ENCODE data around the gene C2CD4D. TPM values are rescaled to one million over a fixed set of nuclear protein-coding genes. Genes with fewer than 3 reads are reported as not detected.

The C2CD4D gene
- total RNA-seq, 1 experiment from 2014 or later: 1.4 TPM

GRCh38 chr1:151830055-151830454 lies 9.6 kb downstream of the C2CD4D start:
- Histone ChIP-seq H4K20me1 (ENCODE audit: insufficient read depth) (no peaks in the 10 kb centered on the region), H2AFZ (no peak overlapping the region), H3K9me3 (ENCODE audit: insufficient read depth, low read depth) (no peaks in the 10 kb centered on the region), H3K27ac (no peak overlapping the region), H3K79me2 (ENCODE audit: low read depth) (no peaks in the 10 kb centered on the region), H3F3A (ENCODE audit: insufficient read depth, low read depth) (no peaks in the 10 kb centered on the region), H3K4me3 (no peak overlapping the region), H3K4me2 (no peak overlapping the region), H3K9me2 (ENCODE audit: insufficient read depth) (no peaks in the 10 kb centered on the region), H3K4me1 (replicated peaks; ENCODE audit: insufficient read depth) (peaks cover 38% of the 10 kb centered on the region), H3K27me3 (ENCODE audit: insufficient read depth, low read depth) (no peaks in the 10 kb centered on the region), H3K36me3 (ENCODE audit: low read depth) (no peaks in the 10 kb centered on the region)
- DNase-seq: no peak
- TF ChIP-seq EZH2 (IDR thresholded peaks at IDR 0.05; ENCODE audit: low read depth) (no peak), CTCF (conservative IDR thresholded peaks at IDR 0.05) (no peak)
- intact Hi-C loops (cut with micrococcal nuclease; ENCODE audit: unreplicated experiment): loop anchor here (10.0 kb wide), 1 partner anchor 545 kb away; the partner anchor contains the start of gene ZNF687
- no TSS peak for BruUV-seq (replicated peaks)
- POLR2A ChIA-PET (ENCODE audit: unreplicated experiment): interaction anchor here (0.6 kb wide), 2 partner anchors 8 to 66 kb away, joined by 3 to 6 read pairs; no protein-coding TSS in a partner anchor
- CTCF ChIA-PET: interaction anchor here (0.6 to 1.0 kb wide), 3 partner anchors 10 to 210 kb away, joined by 3 to 4 read pairs (median 4); partner anchors contain the start of gene C2CD4D

DNA sequence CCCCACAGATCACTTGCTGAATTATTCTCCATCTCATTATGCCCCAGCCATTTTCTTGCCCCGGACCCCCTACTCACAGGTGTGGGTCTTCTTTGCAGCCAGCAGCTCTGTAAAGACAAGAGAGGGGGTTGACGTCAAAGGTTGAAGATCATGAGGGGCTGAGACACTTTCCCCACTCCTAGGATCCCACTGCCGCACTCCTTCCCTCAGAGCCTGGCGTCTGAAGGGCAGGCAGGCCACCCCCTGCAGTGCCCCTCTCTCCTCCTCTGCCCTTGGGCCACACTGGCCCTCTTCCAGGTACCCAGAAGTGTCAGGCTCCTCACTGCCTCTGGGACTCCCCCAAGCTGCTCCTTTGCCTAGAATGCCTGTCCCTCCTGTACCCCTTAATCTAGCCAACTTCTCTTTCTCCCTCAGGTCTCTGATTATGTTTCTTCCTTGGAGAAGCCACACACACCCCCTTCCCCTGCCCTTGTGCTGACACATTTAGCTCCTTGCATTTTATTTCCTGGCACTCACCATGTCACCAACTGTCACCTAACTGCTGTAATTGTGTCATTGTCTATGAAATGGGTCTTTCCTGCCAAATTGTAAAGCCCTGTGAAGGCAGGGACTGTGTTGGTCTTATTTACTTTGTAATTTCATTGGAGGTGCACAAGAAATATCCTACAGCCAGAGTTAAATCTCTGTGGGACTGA lies 10.1 kb downstream of the C2CD4D start:
- no peaks in the 10 kb centered on the region for H3F3A ChIP-seq (ENCODE audit: insufficient read depth, low read depth)
- H3K27me3 ChIP-seq (ENCODE audit: insufficient read depth, low read depth): no peaks in the 10 kb centered on the region
- BruUV-seq (replicated peaks): no TSS peak
- H3K9me3 ChIP-seq (ENCODE audit: insufficient read depth, low read depth): no peaks in the 10 kb centered on the region
- POLR2A ChIA-PET (ENCODE audit: unreplicated experiment): no interaction called here
- no peak overlapping the region for H3K27ac ChIP-seq
- H4K20me1 ChIP-seq (ENCODE audit: insufficient read depth): no peaks in the 10 kb centered on the region
- no peaks in the 10 kb centered on the region for H3K36me3 ChIP-seq (ENCODE audit: low read depth)
- no peak overlapping the region for H3K4me3 ChIP-seq
- H3K4me1 ChIP-seq (replicated peaks; ENCODE audit: insufficient read depth): peaks cover 38% of the 10 kb centered on the region
- intact Hi-C loops (cut with micrococcal nuclease; ENCODE audit: unreplicated experiment): loop anchor here (2.0 to 10.0 kb wide), 2 partner anchors 87 to 545 kb away; partner anchors contain the start of gene ZNF687
- no peak overlapping the region for H2AFZ ChIP-seq
- H3K9me2 ChIP-seq (ENCODE audit: insufficient read depth): no peaks in the 10 kb centered on the region
- DNase-seq: no peak
- no peaks in the 10 kb centered on the region for H3K79me2 ChIP-seq (ENCODE audit: low read depth)
- CTCF ChIA-PET: interaction anchor here (0.6 to 0.7 kb wide), 2 partner anchors 14 to 42 kb away, joined by 4 read pairs; no protein-coding TSS in a partner anchor
- H3K4me2 ChIP-seq: no peak overlapping the region
- TF ChIP-seq CTCF (conservative IDR thresholded peaks at IDR 0.05) (no peak), EZH2 (IDR thresholded peaks at IDR 0.05; ENCODE audit: low read depth) (no peak)

DNA sequence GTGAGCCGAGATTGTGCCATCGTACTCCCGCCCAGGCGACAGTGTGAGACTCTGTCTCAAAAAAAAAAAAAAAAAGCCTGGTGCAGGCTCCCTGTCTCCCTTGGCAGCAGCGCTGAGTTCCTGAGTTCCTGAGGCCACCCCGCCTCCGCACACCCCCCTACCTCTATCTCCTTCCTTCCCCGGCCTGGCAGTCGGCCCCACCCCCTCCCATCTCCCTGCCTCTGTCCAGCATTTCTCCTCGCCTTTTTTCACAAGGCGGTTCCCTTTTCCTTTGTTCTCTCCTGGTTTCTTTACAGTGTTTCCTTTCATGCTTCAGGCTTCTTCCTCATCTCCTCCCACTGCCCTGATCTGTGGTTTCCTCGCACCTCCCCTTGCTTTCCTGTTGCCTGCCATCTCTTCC lies 10.7 kb downstream of the C2CD4D start:
- H3K4me1 ChIP-seq (replicated peaks; ENCODE audit: insufficient read depth): peaks cover 38% of the 10 kb centered on the region
- intact Hi-C loops (cut with micrococcal nuclease; ENCODE audit: unreplicated experiment): loop anchor here (2.0 kb wide), 1 partner anchor 86 kb away; no protein-coding TSS in a partner anchor
- H3K27ac ChIP-seq: no peak overlapping the region
- DNase-seq: peak in 1 of 2 experiments; percentile 53
- no peaks in the 10 kb centered on the region for H3K9me3 ChIP-seq (ENCODE audit: insufficient read depth, low read depth)
- CTCF ChIA-PET: no interaction called here
- H2AFZ ChIP-seq: no peak overlapping the region
- no peaks in the 10 kb centered on the region for H3K36me3 ChIP-seq (ENCODE audit: low read depth)
- H3F3A ChIP-seq (ENCODE audit: insufficient read depth, low read depth): no peaks in the 10 kb centered on the region
- H4K20me1 ChIP-seq (ENCODE audit: insufficient read depth): no peaks in the 10 kb centered on the region
- BruUV-seq (replicated peaks): no TSS peak
- no peak overlapping the region for H3K4me3 ChIP-seq
- no peak overlapping the region for H3K4me2 ChIP-seq
- no peaks in the 10 kb centered on the region for H3K79me2 ChIP-seq (ENCODE audit: low read depth)
- TF ChIP-seq EZH2 (IDR thresholded peaks at IDR 0.05; ENCODE audit: low read depth) (no peak), CTCF (conservative IDR thresholded peaks at IDR 0.05) (no peak)
- H3K9me2 ChIP-seq (ENCODE audit: insufficient read depth): no peaks in the 10 kb centered on the region
- H3K27me3 ChIP-seq (ENCODE audit: insufficient read depth, low read depth): no peaks in the 10 kb centered on the region
- POLR2A ChIA-PET (ENCODE audit: unreplicated experiment): no interaction called here
